Inflammatory macrophage (primary cell): ENCODE data around the gene GALR2.

Source experiments
- DNase-seq, 2 donors: peaks; one replicate each; pipeline ENCODE4 v3.0.0-alpha.2; 2020 to 2022

The GALR2 gene

GRCh38 chr17:76079956-76080767, 5.6 kb downstream of the GALR2 start:
- DNase-seq: no peak

- DNase-seq: no peak
Observed at GRCh38 chr17:76080768-76081287, 6.2 kb downstream of the GALR2 start.

GRCh38 chr17:76081295-76082210, 7.0 kb downstream of the GALR2 start:
- DNase-seq: no peak

GRCh38 chr17:76082326-76083251, 8.0 kb downstream of the GALR2 start:
- no peak for DNase-seq

- DNase-seq: no peak
Observed at GRCh38 chr17:76083536-76084182, 9.1 kb downstream of the GALR2 start.

- DNase-seq: no peak
Observed at GRCh38 chr17:76085066-76085730, 10.6 kb downstream of the GALR2 start.

GRCh38 chr17:76085731-76086366, 11.3 kb downstream of the GALR2 start:
- no peak for DNase-seq

GRCh38 chr17:76086384-76086783, 11.8 kb downstream of the GALR2 start:
- DNase-seq: no peak

- DNase-seq: no peak
Observed at GRCh38 chr17:76087531-76087930, 12.9 kb downstream of the GALR2 start.

GRCh38 chr17:76088041-76088867, 13.7 kb downstream of the GALR2 start:
- no peak for DNase-seq

GRCh38 chr17:76088868-76089576, 14.4 kb downstream of the GALR2 start:
- no peak for DNase-seq

- DNase-seq: no peak
Observed at GRCh38 chr17:76089680-76090516, 15.3 kb downstream of the GALR2 start.

GRCh38 chr17:76090517-76091129, 16.0 kb downstream of the GALR2 start:
- no peak for DNase-seq

GRCh38 chr17:76091526-76092286, 17.1 kb downstream of the GALR2 start:
- no peak for DNase-seq

GRCh38 chr17:76092526-76093413, 18.2 kb downstream of the GALR2 start:
- DNase-seq: no peak

GRCh38 chr17:76094046-76094445, 19.5 kb downstream of the GALR2 start:
- no peak for DNase-seq
